ENCODE data around the gene FBXL7. TPM values are rescaled to one million over a fixed set of nuclear protein-coding genes. Genes with fewer than 3 reads are reported as not detected.

The FBXL7 gene
- 3.4 and 3.5 TPM in 2 replicates for total RNA-seq (ENCODE audit: low replicate concordance)

DNA sequence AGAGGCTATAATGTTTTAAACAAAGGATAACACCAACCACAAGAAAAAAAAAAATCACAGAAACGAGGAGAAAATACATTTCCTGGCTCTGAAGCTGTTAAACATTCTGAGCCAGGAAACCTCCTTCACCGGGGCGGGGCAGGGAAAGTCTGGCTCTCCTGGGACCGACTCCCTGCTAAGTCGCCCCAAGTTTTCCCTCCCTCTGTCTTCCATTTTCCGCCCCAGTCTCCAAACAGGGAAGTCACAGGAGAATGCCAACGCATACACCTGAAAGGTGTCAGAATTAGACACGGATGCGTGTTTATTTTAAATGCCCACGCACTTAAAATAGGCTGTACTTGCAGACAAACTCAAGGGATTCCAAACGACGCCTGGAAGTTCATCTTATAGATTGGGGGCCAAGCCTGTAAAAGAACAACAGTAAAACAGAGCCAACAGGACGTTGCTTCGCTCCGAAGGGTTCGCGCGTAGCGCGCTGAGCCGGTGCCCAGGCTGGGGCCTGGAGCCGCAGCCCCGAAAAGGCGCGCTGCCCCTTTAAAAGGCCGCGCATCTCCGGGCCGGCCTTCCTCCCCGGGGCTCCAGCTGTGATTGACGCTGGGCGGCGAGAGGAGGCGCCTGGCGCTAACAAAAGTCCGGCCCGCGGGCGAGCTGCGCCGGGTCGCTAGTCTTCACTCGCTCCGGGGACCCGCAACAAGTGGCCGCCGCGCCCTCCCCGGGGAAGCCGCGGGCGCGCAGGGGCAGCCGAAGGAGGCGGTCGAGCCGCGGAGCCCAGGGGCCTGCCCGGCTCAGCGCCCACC, at the start of gene FBXL7:
FBXL7 (plus strand) TSS at position 653 of the 797 bp plus-strand sequence.

